HCT116 (cell line): Measurements from ENCODE around the gene SBF2.
A peak's percentile ranks its signal among the peaks of the same experiment; 100 is the strongest.

ENCODE experiments used
- CBX3 ChIP-seq: IDR thresholded peaks from 2 replicates; pipeline ENCODE4 v1.6.1; 2012; ENCODE audit warnings: low read depth
- EGR1 ChIP-seq: IDR thresholded peaks from 2 replicates; pipeline ENCODE4 v1.6.1; 2012; ENCODE audit warnings: low read depth
- ELF1 ChIP-seq: IDR thresholded peaks from 2 replicates; pipeline ENCODE4 v1.6.1; 2012; ENCODE audit warnings: low read depth, borderline replicate concordance
- EZH2 ChIP-seq: fragments of 200-600 bp; sonication (generic); IDR thresholded peaks from 2 replicates; pipeline ENCODE4 v1.6.1; 2017; ENCODE audit warnings: antibody characterized with exemption, mixed run types
- JUND ChIP-seq: IDR thresholded peaks from 2 replicates; pipeline ENCODE4 v1.6.1; 2012
- POLR2A ChIP-seq: IDR thresholded peaks from 2 replicates; pipeline ENCODE4 v1.7.0; 2011; ENCODE audit warnings: borderline replicate concordance; ENCODE audit not compliant: insufficient read depth, insufficient read length; ENCODE audit errors: extremely low read depth
- POLR2AphosphoS5 ChIP-seq: IDR thresholded peaks from 2 replicates; pipeline ENCODE4 v1.6.1; 2011; ENCODE audit warnings: mild to moderate bottlenecking, low read depth, low read length, moderate library complexity
- RAD21 ChIP-seq: IDR thresholded peaks from 2 replicates; pipeline ENCODE4 v1.6.1; 2012; ENCODE audit warnings: low read depth, mild to moderate bottlenecking
- ZNF274 ChIP-seq: fragments of 200-500 bp; sonication (Bioruptor generic); IDR thresholded peaks from 2 replicates; pipeline ENCODE4 v1.6.1; 2014; ENCODE audit warnings: mild to moderate bottlenecking, low read depth, low read length, inconsistent platforms
- TF ChIP-seq, protein P1 (sequence below): IDR thresholded peaks from 2 replicates; pipeline ENCODE4 v1.6.1; 2011; ENCODE audit warnings: mild to moderate bottlenecking, low read length, moderate library complexity; ENCODE audit not compliant: insufficient replicate concordance; ENCODE audit errors: extremely low read depth
- TF ChIP-seq, protein P2 (sequence below), 3 experiments: fragments of 200-600 bp in 1 of 3; sonication (generic) in 1 of 3; IDR thresholded peaks in 2 of 3; conservative IDR thresholded peaks in 1 of 3; 2 replicates each; pipeline ENCODE4 v1.5.1; 2012 to 2017; ENCODE audit warnings: low read depth in 2 of 3, low read length in 2 of 3, antibody characterized with exemption in 1 of 3, borderline replicate concordance in 1 of 3, control low read depth in 1 of 3, mild to moderate bottlenecking in 1 of 3, mixed read lengths in 1 of 3, mixed run types in 1 of 3, moderate library complexity in 1 of 3; ENCODE audit not compliant: insufficient read depth in 1 of 3

DNA sequence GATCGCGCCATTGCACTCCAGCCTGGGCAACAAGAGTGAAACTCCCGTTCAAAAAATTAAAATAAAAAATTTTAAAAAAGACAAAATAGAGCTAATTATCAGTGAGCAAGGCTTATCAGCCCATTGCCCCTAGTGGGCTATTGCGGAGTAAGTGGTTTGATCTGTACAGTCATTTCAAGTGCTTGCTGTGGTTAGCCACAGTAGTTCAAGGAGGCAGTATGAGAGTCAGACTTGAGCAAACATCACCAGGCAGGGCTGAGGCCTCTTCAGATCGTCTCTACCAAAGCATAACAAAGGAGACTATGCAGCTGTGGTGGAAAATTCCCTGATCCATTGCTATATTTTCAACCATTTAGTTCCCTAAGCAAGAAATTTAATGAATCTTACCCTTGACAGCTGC, 4.3 kb upstream of the SBF2 start:
- TF ChIP-seq RAD21 = no peak
- no peak for TF ChIP-seq EZH2
- TF ChIP-seq POLR2A = no peak
- TF ChIP-seq ZNF274 = no peak
- TF ChIP-seq, protein P1, sequence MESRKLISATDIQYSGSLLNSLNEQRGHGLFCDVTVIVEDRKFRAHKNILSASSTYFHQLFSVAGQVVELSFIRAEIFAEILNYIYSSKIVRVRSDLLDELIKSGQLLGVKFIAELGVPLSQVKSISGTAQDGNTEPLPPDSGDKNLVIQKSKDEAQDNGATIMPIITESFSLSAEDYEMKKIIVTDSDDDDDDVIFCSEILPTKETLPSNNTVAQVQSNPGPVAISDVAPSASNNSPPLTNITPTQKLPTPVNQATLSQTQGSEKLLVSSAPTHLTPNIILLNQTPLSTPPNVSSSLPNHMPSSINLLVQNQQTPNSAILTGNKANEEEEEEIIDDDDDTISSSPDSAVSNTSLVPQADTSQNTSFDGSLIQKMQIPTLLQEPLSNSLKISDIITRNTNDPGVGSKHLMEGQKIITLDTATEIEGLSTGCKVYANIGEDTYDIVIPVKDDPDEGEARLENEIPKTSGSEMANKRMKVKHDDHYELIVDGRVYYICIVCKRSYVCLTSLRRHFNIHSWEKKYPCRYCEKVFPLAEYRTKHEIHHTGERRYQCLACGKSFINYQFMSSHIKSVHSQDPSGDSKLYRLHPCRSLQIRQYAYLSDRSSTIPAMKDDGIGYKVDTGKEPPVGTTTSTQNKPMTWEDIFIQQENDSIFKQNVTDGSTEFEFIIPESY = no peak
- TF ChIP-seq, protein P2, sequence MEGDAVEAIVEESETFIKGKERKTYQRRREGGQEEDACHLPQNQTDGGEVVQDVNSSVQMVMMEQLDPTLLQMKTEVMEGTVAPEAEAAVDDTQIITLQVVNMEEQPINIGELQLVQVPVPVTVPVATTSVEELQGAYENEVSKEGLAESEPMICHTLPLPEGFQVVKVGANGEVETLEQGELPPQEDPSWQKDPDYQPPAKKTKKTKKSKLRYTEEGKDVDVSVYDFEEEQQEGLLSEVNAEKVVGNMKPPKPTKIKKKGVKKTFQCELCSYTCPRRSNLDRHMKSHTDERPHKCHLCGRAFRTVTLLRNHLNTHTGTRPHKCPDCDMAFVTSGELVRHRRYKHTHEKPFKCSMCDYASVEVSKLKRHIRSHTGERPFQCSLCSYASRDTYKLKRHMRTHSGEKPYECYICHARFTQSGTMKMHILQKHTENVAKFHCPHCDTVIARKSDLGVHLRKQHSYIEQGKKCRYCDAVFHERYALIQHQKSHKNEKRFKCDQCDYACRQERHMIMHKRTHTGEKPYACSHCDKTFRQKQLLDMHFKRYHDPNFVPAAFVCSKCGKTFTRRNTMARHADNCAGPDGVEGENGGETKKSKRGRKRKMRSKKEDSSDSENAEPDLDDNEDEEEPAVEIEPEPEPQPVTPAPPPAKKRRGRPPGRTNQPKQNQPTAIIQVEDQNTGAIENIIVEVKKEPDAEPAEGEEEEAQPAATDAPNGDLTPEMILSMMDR (IDR thresholded peaks at IDR 0.05 in 2 of 3, conservative IDR thresholded peaks at IDR 0.05 in 1 of 3; ENCODE audit: borderline replicate concordance in 1 of 3, insufficient read depth in 1 of 3, low read depth in 2 of 3, low read length in 2 of 3) = peak in 2 of 3 experiments; percentile 11 to 33; a peak in 1 of 6 replicates
- TF ChIP-seq POLR2AphosphoS5 = no peak
- no peak for TF ChIP-seq EGR1
- no peak for TF ChIP-seq ELF1
- TF ChIP-seq CBX3 = no peak
- TF ChIP-seq JUND = no peak
